Ectodermal cell (in vitro differentiated cells): ENCODE data around the gene FBXL20. TPM values are rescaled to one million over a fixed set of nuclear protein-coding genes. Genes with fewer than 3 reads are reported as not detected.
"Not testable (repeated sequence)": the region's sequence is repeated elsewhere in the genome, so short reads cannot be mapped to it uniquely, and the experiment has no call there.

Experiments used
- H3K27ac ChIP-seq: 2 replicates; pipeline ENCODE4 v1.7.0; 2013; ENCODE audit warnings: mild to moderate bottlenecking, low read depth, low read length; ENCODE audit not compliant: insufficient read depth, poor library complexity, severe bottlenecking
- H3K27me3 ChIP-seq: 2 replicates; pipeline ENCODE4 v1.7.0; 2013; ENCODE audit warnings: mild to moderate bottlenecking, low read length; ENCODE audit not compliant: insufficient read depth, control insufficient read depth, poor library complexity, severe bottlenecking
- H3K36me3 ChIP-seq: one replicate; pipeline ENCODE4 v1.7.0; 2013; ENCODE audit warnings: low read length; ENCODE audit not compliant: control insufficient read depth, insufficient read depth
- H3K4me1 ChIP-seq: one replicate; pipeline ENCODE4 v1.7.0; 2013; ENCODE audit warnings: low read length; ENCODE audit not compliant: control insufficient read depth, insufficient read depth
- H3K4me3 ChIP-seq: 2 replicates; pipeline ENCODE4 v1.7.0; 2013; ENCODE audit warnings: low read depth, low read length, control low read depth; ENCODE audit not compliant: insufficient read depth
- H3K9me3 ChIP-seq: 2 replicates; pipeline ENCODE4 v1.7.0; 2013; ENCODE audit warnings: mild to moderate bottlenecking, low read length, moderate library complexity; ENCODE audit not compliant: control insufficient read depth
- WGBS, 2 experiments: methylation state at CpG; one replicate each; pipeline ENCODE4 v1.1.7; 2013; ENCODE audit warnings: missing lambda C conversion rate in 2 of 2; 5-methylcytosine and 5-hydroxymethylcytosine counted together
- polyA plus RNA-seq, 4 experiments: library from polyadenylated mRNA; stranded (reverse); fragments of 50-300 nt; gene quantifications; one replicate each; pipeline ENCODE4 v1.2.3, GENCODE V29; 2013

FBXL20 gene
- 18.8 TPM for polyA plus RNA-seq (2013, experiment 1 of 4)
- polyA plus RNA-seq (2013, experiment 2 of 4) = 17.7 TPM
- polyA plus RNA-seq (2013, experiment 3 of 4) = 14.0 TPM
- polyA plus RNA-seq (2013, experiment 4 of 4) = 16.3 TPM

- Histone ChIP-seq H3K27me3 (no peaks in the 10 kb centered on the region), H3K4me1 (no peaks in the 10 kb centered on the region), H3K36me3 (no peaks in the 10 kb centered on the region), H3K4me3 (peak within 1 kb of the TSS; percentile 86), H3K27ac (peak within 1 kb of the TSS; percentile 75), H3K9me3 (no peaks in the 10 kb centered on the region)
- WGBS, 2 experiments = 0% methylated on average over 86 of the region's 86 CpGs
Observed at GRCh38 chr17:39401412-39402243, at the start of gene FBXL20. Gene FBXL20 (minus strand): TSS chr17:39401626. CDS start chr17:39401402, 224 bp downstream.

- no peaks in the 10 kb centered on the region for H3K27me3 ChIP-seq
- WGBS, 2 experiments = 1% methylated on average over 37 of the region's 37 CpGs
- H3K9me3 ChIP-seq = no peaks in the 10 kb centered on the region
- peak within 1 kb of the TSS; percentile 93 for H3K4me3 ChIP-seq
- H3K27ac ChIP-seq = peak within 1 kb of the TSS; percentile 73
- H3K36me3 ChIP-seq = peaks cover 15% of the 10 kb centered on the region
- H3K4me1 ChIP-seq = peaks cover 6% of the 10 kb centered on the region
Observed at GRCh38 chr17:39450847-39451581, 49.6 kb upstream of the FBXL20 start, which contains the start of gene MED1. Gene MED1 (minus strand): TSS chr17:39451263. CDS start chr17:39451062, 201 bp downstream.

- WGBS, 2 experiments = 90 to 93% methylated on average over 13 of the region's 13 CpGs
- peaks cover 15% of the 10 kb centered on the region for H3K36me3 ChIP-seq
- H3K27ac ChIP-seq = no peak overlapping the region
- H3K4me3 ChIP-seq = peak overlapping the region; percentile 93
- H3K4me1 ChIP-seq = peaks cover 6% of the 10 kb centered on the region
- H3K27me3 ChIP-seq = no peaks in the 10 kb centered on the region
- H3K9me3 ChIP-seq = no peaks in the 10 kb centered on the region
Observed at GRCh38 chr17:39450051-39450450, 48.6 kb upstream of the FBXL20 start.

GRCh38 chr17:39447561-39447960 is 46.1 kb upstream of the FBXL20 start:
- Histone ChIP-seq H3K4me1 (peaks cover 6% of the 10 kb centered on the region), H3K9me3 (no peaks in the 10 kb centered on the region), H3K27me3 (no peaks in the 10 kb centered on the region), H3K27ac (no peak overlapping the region), H3K36me3 (peaks cover 27% of the 10 kb centered on the region), H3K4me3 (no peak overlapping the region)
- WGBS, 2 experiments = 90 to 96% methylated on average over 5 of the region's 5 CpGs

GRCh38 chr17:39443326-39443725 is 41.9 kb upstream of the FBXL20 start:
- Histone ChIP-seq H3K4me3 (no peak overlapping the region), H3K36me3 (peaks cover 45% of the 10 kb centered on the region), H3K27me3 (no peaks in the 10 kb centered on the region), H3K4me1 (no peaks in the 10 kb centered on the region), H3K27ac (no peak overlapping the region), H3K9me3 (no peaks in the 10 kb centered on the region)

- not testable (repeated sequence) for H3K4me3 ChIP-seq, H3K9me3 ChIP-seq, H3K27ac ChIP-seq, H3K27me3 ChIP-seq, H3K4me1 ChIP-seq
- 92 to 98% methylated on average over 2 of the region's 2 CpGs for WGBS, 2 experiments
- H3K36me3 ChIP-seq = peaks cover 35% of the 10 kb centered on the region
Observed at GRCh38 chr17:39439868-39440267, 38.4 kb upstream of the FBXL20 start.

GRCh38 chr17:39429600-39429999 is 28.2 kb upstream of the FBXL20 start:
- Histone ChIP-seq H3K9me3 (no peaks in the 10 kb centered on the region), H3K4me1 (no peaks in the 10 kb centered on the region), H3K36me3 (peaks cover 51% of the 10 kb centered on the region), H3K4me3 (no peak overlapping the region), H3K27ac (no peak overlapping the region), H3K27me3 (no peaks in the 10 kb centered on the region)
- WGBS, 2 experiments = 95 to 97% methylated on average over 4 of the region's 4 CpGs

GRCh38 chr17:39416141-39416540 is 14.7 kb upstream of the FBXL20 start:
- H3K36me3 ChIP-seq = peaks cover 63% of the 10 kb centered on the region

GRCh38 chr17:39410279-39410678 is 8.9 kb upstream of the FBXL20 start:
- H3K27ac ChIP-seq = no peak overlapping the region
- no peaks in the 10 kb centered on the region for H3K4me1 ChIP-seq
- no peaks in the 10 kb centered on the region for H3K9me3 ChIP-seq
- H3K4me3 ChIP-seq = no peak overlapping the region
- no peaks in the 10 kb centered on the region for H3K27me3 ChIP-seq
- WGBS, 2 experiments = 95 to 97% methylated on average over 13 of the region's 13 CpGs
- peaks cover 47% of the 10 kb centered on the region for H3K36me3 ChIP-seq

More at GRCh38 chr17:39416141-39416540, 14.7 kb upstream of the FBXL20 start:
- no peak overlapping the region for H3K27ac ChIP-seq
- H3K27me3 ChIP-seq = no peaks in the 10 kb centered on the region
- H3K9me3 ChIP-seq = no peaks in the 10 kb centered on the region
- no peak overlapping the region for H3K4me3 ChIP-seq
- 80 to 100% methylated on average over 1 of the region's 1 CpG for WGBS, 2 experiments
- H3K4me1 ChIP-seq = no peaks in the 10 kb centered on the region

GRCh38 chr17:39408360-39408759 is 6.9 kb upstream of the FBXL20 start:
- Histone ChIP-seq H3K27me3 (no peaks in the 10 kb centered on the region), H3K9me3 (no peaks in the 10 kb centered on the region), H3K4me1 (no peaks in the 10 kb centered on the region), H3K36me3 (peaks cover 37% of the 10 kb centered on the region), H3K27ac (no peak overlapping the region), H3K4me3 (no peak overlapping the region)
- 96 to 97% methylated on average over 2 of the region's 2 CpGs for WGBS, 2 experiments
